ENCODE measurements around the gene MOXD1.

DNA sequence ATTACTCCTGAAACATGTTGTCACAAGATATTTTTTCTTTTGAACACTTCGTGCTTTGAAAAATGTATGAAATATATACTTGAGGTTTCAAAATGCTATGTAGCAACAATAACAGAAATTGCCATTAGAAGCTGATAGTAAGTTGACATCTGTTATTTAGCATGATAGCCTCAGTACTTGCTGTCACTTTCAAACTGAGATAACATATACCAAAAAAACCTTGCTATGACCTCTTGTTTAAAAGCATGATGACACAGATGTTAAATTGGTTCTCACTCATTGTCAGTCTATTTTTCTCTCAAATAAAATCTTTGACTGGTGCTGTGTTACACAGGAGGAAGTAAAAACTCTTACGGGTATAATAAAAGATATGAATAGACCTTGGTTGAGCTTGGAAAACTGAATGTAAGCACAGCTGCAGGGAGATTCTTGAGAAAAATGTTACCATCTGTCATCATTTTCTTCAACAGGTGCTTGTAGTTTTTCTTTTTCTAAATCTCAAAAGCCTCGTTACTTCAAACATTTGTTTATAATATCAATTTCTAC lies 18.6 kb downstream of the MOXD1 start:
- TF ChIP-seq, protein P1, sequence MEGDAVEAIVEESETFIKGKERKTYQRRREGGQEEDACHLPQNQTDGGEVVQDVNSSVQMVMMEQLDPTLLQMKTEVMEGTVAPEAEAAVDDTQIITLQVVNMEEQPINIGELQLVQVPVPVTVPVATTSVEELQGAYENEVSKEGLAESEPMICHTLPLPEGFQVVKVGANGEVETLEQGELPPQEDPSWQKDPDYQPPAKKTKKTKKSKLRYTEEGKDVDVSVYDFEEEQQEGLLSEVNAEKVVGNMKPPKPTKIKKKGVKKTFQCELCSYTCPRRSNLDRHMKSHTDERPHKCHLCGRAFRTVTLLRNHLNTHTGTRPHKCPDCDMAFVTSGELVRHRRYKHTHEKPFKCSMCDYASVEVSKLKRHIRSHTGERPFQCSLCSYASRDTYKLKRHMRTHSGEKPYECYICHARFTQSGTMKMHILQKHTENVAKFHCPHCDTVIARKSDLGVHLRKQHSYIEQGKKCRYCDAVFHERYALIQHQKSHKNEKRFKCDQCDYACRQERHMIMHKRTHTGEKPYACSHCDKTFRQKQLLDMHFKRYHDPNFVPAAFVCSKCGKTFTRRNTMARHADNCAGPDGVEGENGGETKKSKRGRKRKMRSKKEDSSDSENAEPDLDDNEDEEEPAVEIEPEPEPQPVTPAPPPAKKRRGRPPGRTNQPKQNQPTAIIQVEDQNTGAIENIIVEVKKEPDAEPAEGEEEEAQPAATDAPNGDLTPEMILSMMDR (optimal IDR thresholded peaks at IDR 0.05 in 1 of 3, IDR thresholded peaks at IDR 0.05 in 1 of 3, conservative IDR thresholded peaks at IDR 0.05 in 1 of 3; ENCODE audit: extremely low read depth in 1 of 3, insufficient read depth in 2 of 3, low read length in 3 of 3), result no peak
- no peak for TF ChIP-seq EZH2 (IDR thresholded peaks at IDR 0.05; ENCODE audit: low read length)

Data from keratinocyte (primary cell).